ENCODE measurements around the gene MSH5.

Gene MSH5

DNA sequence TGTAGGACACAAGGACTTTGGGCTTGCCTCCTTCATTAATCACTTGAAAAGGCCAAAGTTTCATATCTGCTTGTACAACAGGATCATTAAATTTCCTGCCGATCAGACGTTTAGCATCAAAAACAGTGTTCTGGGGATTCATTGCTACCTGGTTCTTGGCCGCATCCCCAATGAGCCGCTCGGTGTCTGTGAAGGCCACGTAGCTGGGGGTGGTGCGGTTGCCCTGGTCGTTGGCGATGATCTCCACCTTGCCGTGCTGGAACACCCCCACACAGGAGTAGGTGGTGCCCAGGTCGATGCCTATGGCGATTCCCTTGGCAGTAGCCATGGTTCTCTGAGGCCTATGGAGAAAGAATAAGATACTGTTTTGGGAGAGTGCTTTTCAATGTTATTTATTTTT, 71.8 kb downstream of the MSH5 start:
- no peak for DNase-seq (ENCODE audit: low read depth)
- no peak for TF ChIP-seq MYC (IDR thresholded peaks at IDR 0.05; ENCODE audit: low read depth, low read length)
- no peak overlapping the region for H3K4me3 ChIP-seq (ENCODE audit: low read depth, low read length)

All from NB4 (cell line).